HepG2 (cell line): ENCODE data around the gene LAMB4. TPM values are rescaled to one million over a fixed set of nuclear protein-coding genes. Genes with fewer than 3 reads are reported as not detected.

Source experiments
- ATAC-seq: fragments of 200-7000 bp; cut with Tn5 transposase; 3 replicates; pipeline ENCODE4 v1.9.1; 2020; ENCODE audit warnings: mild to moderate bottlenecking, moderate library complexity
- BruUV-seq: library from RNA; stranded (reverse); fragments of 400-500 nt; replicated peaks from 2 replicates; lab custom pipeline; 2021; lab: Mats Ljungman, UMichigan
- CTCF ChIA-PET: fragments of 300-600 bp; formaldehyde crosslinking; extraction: SDS; loops from one replicate; lab custom pipeline; 2021; ENCODE audit warnings: low total read pairs, inconsistent platforms, low intra/inter-chr PET ratio; lab: Yijun Ruan, JAX
- POLR2A ChIA-PET: fragments of 350-600 bp; sonication (Branson Sonifier 250); formaldehyde crosslinking; loops from one replicate; lab custom pipeline; 2020; ENCODE audit warnings: antibody characterized with exemption, inconsistent platforms; lab: Yijun Ruan, JAX
- DNase-seq: peaks from one replicate; pipeline ENCODE4 v3.0.0-alpha.2; 2015; ENCODE audit warnings: low spot score
- FAIRE-seq: peaks from 3 replicates; lab custom pipeline; 2011; peaks lifted over from hg19 to GRCh38; lab: Jason Lieb, UNC
- H2AFZ ChIP-seq: one replicate; pipeline ENCODE4 v1.6.1; 2011; ENCODE audit warnings: low read length, inconsistent platforms
- H3K27ac ChIP-seq: fragments of 300-600 bp; 3 replicates; pipeline ENCODE4 v1.8.0; 2011; ENCODE audit warnings: mixed run types, mild to moderate bottlenecking, mixed read lengths, low read length, inconsistent platforms; ENCODE audit not compliant: insufficient read depth; ENCODE audit errors: extremely low read length
- H3K27me3 ChIP-seq, 2 experiments: fragments of 200-600 bp in 1 of 2; 2 replicates in 1 of 2; 3 replicates in 1 of 2; pipeline versions ENCODE4 v1.6.0 to v1.8.0; 2011; ENCODE audit warnings: low read length in 2 of 2, mild to moderate bottlenecking in 2 of 2, moderate library complexity in 2 of 2, inconsistent platforms in 1 of 2; ENCODE audit not compliant: insufficient read depth in 2 of 2, control insufficient read depth in 1 of 2
- H3K36me3 ChIP-seq, 2 experiments: fragments of 200-600 bp in 1 of 2; replicated peaks in 1 of 2; 2 replicates in 1 of 2; 3 replicates in 1 of 2; pipeline versions ENCODE4 v1.5.1 to v1.8.0; 2011; ENCODE audit warnings: low read length in 2 of 2, inconsistent platforms in 1 of 2; ENCODE audit not compliant: insufficient read depth in 2 of 2, control insufficient read depth in 1 of 2
- H3K4me1 ChIP-seq: 2 replicates; pipeline ENCODE4 v1.5.1; 2012; ENCODE audit warnings: low read length, inconsistent platforms; ENCODE audit not compliant: insufficient read depth
- H3K4me2 ChIP-seq: 2 replicates; pipeline ENCODE4 v1.6.0; 2011; ENCODE audit warnings: low read depth, low read length, inconsistent platforms
- H3K4me3 ChIP-seq, 3 experiments: fragments of 200-600 bp in 1 of 3; sonication (generic), shearing (Covaris generic) in 1 of 3; replicated peaks in 1 of 3; 2 replicates each; pipeline ENCODE4 v1.5.1; 2011 to 2016; ENCODE audit warnings: low read length in 3 of 3, inconsistent platforms in 2 of 3, low read depth in 2 of 3, mild to moderate bottlenecking in 2 of 3, control low read depth in 1 of 3, mixed read lengths in 1 of 3; ENCODE audit not compliant: insufficient read depth in 1 of 3
- H3K79me2 ChIP-seq: one replicate; pipeline ENCODE4 v1.6.1; 2011; ENCODE audit warnings: low read length, inconsistent platforms; ENCODE audit not compliant: insufficient read depth
- H3K9ac ChIP-seq: 2 replicates; pipeline ENCODE4 v1.6.0; 2011; ENCODE audit warnings: mild to moderate bottlenecking, low read depth, low read length, inconsistent platforms; ENCODE audit not compliant: insufficient read depth
- H3K9me3 ChIP-seq: 2 replicates; pipeline ENCODE4 v1.5.1; 2012; ENCODE audit warnings: mild to moderate bottlenecking, low read length
- H4K20me1 ChIP-seq: 2 replicates; pipeline ENCODE4 v1.6.0; 2011; ENCODE audit warnings: inconsistent platforms, mild to moderate bottlenecking, low read length, moderate library complexity; ENCODE audit not compliant: insufficient read depth
- CEBPB ChIP-seq: IDR thresholded peaks from 2 replicates; pipeline ENCODE4 v1.6.1; 2011; ENCODE audit warnings: low read depth, low read length, improper control_type of control experiment, borderline replicate concordance
- CHD4 ChIP-seq: fragments of 200-600 bp; sonication (generic); IDR thresholded peaks from 2 replicates; pipeline ENCODE4 v1.7.0; 2017; ENCODE audit warnings: mild to moderate bottlenecking, low read length, borderline replicate concordance
- CREM ChIP-seq, 2 experiments: sonication (generic) in 1 of 2; formaldehyde crosslinking in 1 of 2; IDR thresholded peaks; 2 replicates each; pipeline versions ENCODE4 v1.4.0 to v1.6.1; 2016 to 2020; ENCODE audit warnings: antibody characterized with exemption in 1 of 2, mild to moderate bottlenecking in 1 of 2, missing genetic modification reagents in 1 of 2
- GABPA ChIP-seq, 2 experiments: IDR thresholded peaks; 2 replicates each; pipeline ENCODE4 v1.6.1; 2011 to 2016; ENCODE audit warnings: low read depth in 2 of 2, low read length in 1 of 2, missing biosample characterization in 1 of 2, missing genetic modification characterization in 1 of 2
- HES4 ChIP-seq: sonication (generic); formaldehyde crosslinking; IDR thresholded peaks from 2 replicates; pipeline ENCODE4 v1.9.0; 2021; ENCODE audit warnings: mild to moderate bottlenecking, missing genetic modification reagents, borderline replicate concordance
- RXRB ChIP-seq: IDR thresholded peaks from 2 replicates; pipeline ENCODE4 v1.6.1; 2016; ENCODE audit warnings: borderline replicate concordance, missing genetic modification reagents, missing compliant biosample characterization
- SAP130 ChIP-seq: IDR thresholded peaks from 2 replicates; pipeline ENCODE4 v1.6.1; 2016; ENCODE audit warnings: low read depth
- ZMYM4 ChIP-seq: sonication (generic); formaldehyde crosslinking; IDR thresholded peaks from 2 replicates; pipeline ENCODE4 v1.8.1; 2023; ENCODE audit warnings: mild to moderate bottlenecking, missing genetic modification reagents
- ZNF124 ChIP-seq: sonication (generic); formaldehyde crosslinking; IDR thresholded peaks from 2 replicates; pipeline ENCODE4 v1.4.0; 2020; ENCODE audit warnings: missing genetic modification reagents
- ZNF24 ChIP-seq: fragments of 450-650 bp; IDR thresholded peaks from 2 replicates; pipeline ENCODE4 v1.6.1; 2017; ENCODE audit warnings: antibody characterized with exemption, mild to moderate bottlenecking
- ZNF460 ChIP-seq: sonication (generic); formaldehyde crosslinking; IDR thresholded peaks from 2 replicates; pipeline ENCODE4 v1.5.1; 2020; ENCODE audit warnings: missing genetic modification reagents, mild to moderate bottlenecking, borderline replicate concordance
- WGBS: methylation state at CpG from one replicate; pipeline ENCODE4 v1.1.6; 2017; ENCODE audit warnings: low lambda C conversion rate; 5-methylcytosine and 5-hydroxymethylcytosine counted together
- in situ Hi-C: cut with HindIII; loops from 2 replicates; pipeline ENCODE4 v1.10.0; 2017; ENCODE audit warnings: low pct_unique_long_range_greater_than_20kb; ENCODE audit not compliant: extremely low pct_ligation_motif_present
- intact Hi-C: fragments of 100-400 bp; cut with micrococcal nuclease; formaldehyde crosslinking; loops from one replicate; pipeline ENCODE4 v1.10.0; 2022; ENCODE audit not compliant: unreplicated experiment
- polyA plus RNA-seq, 8 experiments: library from polyadenylated mRNA; depleted of rRNA in 3 of 8; stranded (reverse) in 7 of 8; unstranded in 1 of 8; fragments of >200 nt; fragmentation: Illumina TruSeq in 4 of 8; extraction: Trizol in 4 of 8; gene quantifications; 2 replicates each; pipeline versions ENCODE4 v1.2.1 to v1.2.3, GENCODE V29; 2011 to 2016; ENCODE audit warnings: low read depth in 4 of 8, missing spikeins in 1 of 8, mixed read lengths in 1 of 8; ENCODE audit not compliant: insufficient read depth in 1 of 8
- total RNA-seq, 5 experiments: library from RNA; depleted of rRNA; stranded (reverse); fragments of >200 nt; fragmentation: Illumina TruSeq; extraction: Trizol; gene quantifications; 2 replicates each; pipeline ENCODE4 v1.2.3, GENCODE V29; 2016; ENCODE audit warnings: low read depth in 1 of 5
- TF ChIP-seq, protein P1 (sequence below): IDR thresholded peaks from 2 replicates; pipeline ENCODE4 v1.6.1; 2016; ENCODE audit warnings: mild to moderate bottlenecking, missing biosample characterization, missing genetic modification reagents
- TF ChIP-seq, protein P2 (sequence below): sonication (generic); formaldehyde crosslinking; IDR thresholded peaks from 2 replicates; pipeline ENCODE4 v1.4.0; 2020; ENCODE audit warnings: missing genetic modification reagents
- TF ChIP-seq, protein P3 (sequence below), 2 experiments: sonication (generic) in 1 of 2; formaldehyde crosslinking in 1 of 2; IDR thresholded peaks; 2 replicates each; pipeline versions ENCODE4 v1.4.0 to v1.6.1; 2018 to 2020; ENCODE audit warnings: missing genetic modification reagents in 2 of 2, borderline replicate concordance in 1 of 2, low read depth in 1 of 2, mild to moderate bottlenecking in 1 of 2, missing biosample characterization in 1 of 2

The LAMB4 gene
- total and polyA plus RNA-seq, 2 of the 13 experiments (the other 11 are each of a cell fraction or from before 2014, with no cell fraction given): 0.05 TPM; not detected in 1

GRCh38 chr7:108093341-108093740, 36.8 kb downstream of the LAMB4 start:
- TF ChIP-seq ZNF460 (CRISPR knock-in tag) (no peak), HES4 (CRISPR knock-in tag) (no peak), CREM (IDR thresholded peaks at IDR 0.05) (no peak), CREM (CRISPR knock-in tag; IDR thresholded peaks at IDR 0.05) (no peak), RXRB (CRISPR knock-in tag) (no peak), ZNF124 (CRISPR knock-in tag) (no peak), ZNF24 (no peak), ZMYM4 (no peak), GABPA (IDR thresholded peaks at IDR 0.05; ENCODE audit: low read depth, low read length) (no peak), GABPA (CRISPR knock-in tag; IDR thresholded peaks at IDR 0.05; ENCODE audit: low read depth) (no peak), SAP130 (CRISPR knock-in tag) (no peak), CEBPB (no peak), CHD4 (no peak)
- TF ChIP-seq, protein P1, sequence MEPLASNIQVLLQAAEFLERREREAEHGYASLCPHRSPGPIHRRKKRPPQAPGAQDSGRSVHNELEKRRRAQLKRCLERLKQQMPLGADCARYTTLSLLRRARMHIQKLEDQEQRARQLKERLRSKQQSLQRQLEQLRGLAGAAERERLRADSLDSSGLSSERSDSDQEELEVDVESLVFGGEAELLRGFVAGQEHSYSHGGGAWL (CRISPR knock-in tag): no peak
- TF ChIP-seq, protein P2, sequence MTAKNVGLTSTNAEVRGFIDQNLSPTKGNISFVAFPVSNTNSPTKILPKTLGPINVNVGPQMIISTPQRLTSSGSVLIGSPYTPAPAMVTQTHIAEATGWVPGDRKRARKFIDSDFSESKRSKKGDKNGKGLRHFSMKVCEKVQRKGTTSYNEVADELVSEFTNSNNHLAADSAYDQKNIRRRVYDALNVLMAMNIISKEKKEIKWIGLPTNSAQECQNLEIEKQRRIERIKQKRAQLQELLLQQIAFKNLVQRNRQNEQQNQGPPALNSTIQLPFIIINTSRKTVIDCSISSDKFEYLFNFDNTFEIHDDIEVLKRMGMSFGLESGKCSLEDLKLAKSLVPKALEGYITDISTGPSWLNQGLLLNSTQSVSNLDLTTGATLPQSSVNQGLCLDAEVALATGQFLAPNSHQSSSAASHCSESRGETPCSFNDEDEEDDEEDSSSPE (CRISPR knock-in tag): no peak
- TF ChIP-seq, protein P3, sequence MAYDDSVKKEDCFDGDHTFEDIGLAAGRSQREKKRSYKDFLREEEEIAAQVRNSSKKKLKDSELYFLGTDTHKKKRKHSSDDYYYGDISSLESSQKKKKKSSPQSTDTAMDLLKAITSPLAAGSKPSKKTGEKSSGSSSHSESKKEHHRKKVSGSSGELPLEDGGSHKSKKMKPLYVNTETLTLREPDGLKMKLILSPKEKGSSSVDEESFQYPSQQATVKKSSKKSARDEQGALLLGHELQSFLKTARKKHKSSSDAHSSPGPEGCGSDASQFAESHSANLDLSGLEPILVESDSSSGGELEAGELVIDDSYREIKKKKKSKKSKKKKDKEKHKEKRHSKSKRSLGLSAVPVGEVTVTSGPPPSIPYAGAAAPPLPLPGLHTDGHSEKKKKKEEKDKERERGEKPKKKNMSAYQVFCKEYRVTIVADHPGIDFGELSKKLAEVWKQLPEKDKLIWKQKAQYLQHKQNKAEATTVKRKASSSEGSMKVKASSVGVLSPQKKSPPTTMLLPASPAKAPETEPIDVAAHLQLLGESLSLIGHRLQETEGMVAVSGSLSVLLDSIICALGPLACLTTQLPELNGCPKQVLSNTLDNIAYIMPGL (CRISPR knock-in tag; IDR thresholded peaks at IDR 0.05; ENCODE audit: borderline replicate concordance in 1 of 2, low read depth in 1 of 2): no peak
- TF ChIP-seq, all 625 proteins: peak for 0
- CTCF ChIA-PET: no interaction called here
- FAIRE-seq (no peak), DNase-seq (no peak), ATAC-seq (no peak)
- Histone ChIP-seq H3K4me2 (no peak overlapping the region), H4K20me1 (no peaks in the 10 kb centered on the region), H3K4me3 (no peak overlapping the region), H3K9ac (no peak overlapping the region), H3K27me3 (no peaks in the 10 kb centered on the region), H3K27ac (no peak overlapping the region), H3K36me3 (no peaks in the 10 kb centered on the region), H2AFZ (no peak overlapping the region), H3K79me2 (no peaks in the 10 kb centered on the region), H3K4me1 (peaks cover 49% of the 10 kb centered on the region), H3K9me3 (no peaks in the 10 kb centered on the region)
- in situ Hi-C loops (no loop called here), intact Hi-C loops (no loop called here)
- 80% methylated on average over 4 of the region's 4 CpGs for WGBS
- BruUV-seq: no TSS peak
- POLR2A ChIA-PET: no interaction called here
